PFSK-1 (cell line): Measurements from ENCODE around the gene ARHGEF3.

Experiments
- FOXP2 ChIP-seq: optimal IDR thresholded peaks from 2 replicates; pipeline ENCODE3; 2011; ENCODE audit warnings: borderline replicate concordance, control low read depth, inconsistent platforms; ENCODE audit not compliant: insufficient read depth; ENCODE audit errors: extremely low read length, extremely low read depth
- POLR2AphosphoS5 ChIP-seq: IDR thresholded peaks from 2 replicates; pipeline ENCODE4 v1.6.1; 2012; ENCODE audit warnings: low read depth, mild to moderate bottlenecking, control low read depth, low read length, moderate library complexity
- REST ChIP-seq, 2 experiments: IDR thresholded peaks; 2 replicates each; pipeline versions ENCODE4 v1.6.1 to v1.8.0; 2011 to 2012; ENCODE audit warnings: low read depth in 2 of 2, low read length in 2 of 2, control low read depth in 1 of 2, inconsistent platforms in 1 of 2, mild to moderate bottlenecking in 1 of 2, moderate library complexity in 1 of 2; ENCODE audit not compliant: insufficient read depth in 1 of 2
- SIN3A ChIP-seq: IDR thresholded peaks from 2 replicates; pipeline ENCODE4 v1.6.1; 2012; ENCODE audit warnings: mild to moderate bottlenecking, low read length, moderate library complexity, borderline replicate concordance; ENCODE audit not compliant: insufficient read depth
- TAF1 ChIP-seq: IDR thresholded peaks from 2 replicates; pipeline ENCODE4 v1.6.1; 2012; ENCODE audit warnings: low read length, control low read depth, borderline replicate concordance; ENCODE audit not compliant: insufficient read depth

ARHGEF3 gene

GRCh38 chr3:56764904-56765547, 36.7 kb downstream of the ARHGEF3 start:
- TF ChIP-seq REST (IDR thresholded peaks at IDR 0.05; ENCODE audit: insufficient read depth in 1 of 2, low read depth in 2 of 2, low read length in 2 of 2) (no peak), FOXP2 (no peak), SIN3A (no peak), TAF1 (no peak), POLR2AphosphoS5 (no peak)

GRCh38 chr3:56764184-56764583, 37.6 kb downstream of the ARHGEF3 start:
- TF ChIP-seq SIN3A (no peak), FOXP2 (no peak), REST (IDR thresholded peaks at IDR 0.05; ENCODE audit: insufficient read depth in 1 of 2, low read depth in 2 of 2, low read length in 2 of 2) (no peak), POLR2AphosphoS5 (no peak), TAF1 (no peak)

GRCh38 chr3:56763233-56763632, 38.5 kb downstream of the ARHGEF3 start:
- no peak for TF ChIP-seq POLR2AphosphoS5
- TF ChIP-seq REST (IDR thresholded peaks at IDR 0.05; ENCODE audit: insufficient read depth in 1 of 2, low read depth in 2 of 2, low read length in 2 of 2) = no peak
- TF ChIP-seq SIN3A = no peak
- no peak for TF ChIP-seq FOXP2
- no peak for TF ChIP-seq TAF1

GRCh38 chr3:56762718-56763117, 39.0 kb downstream of the ARHGEF3 start:
- TF ChIP-seq SIN3A (no peak), TAF1 (no peak), POLR2AphosphoS5 (no peak), REST (IDR thresholded peaks at IDR 0.05; ENCODE audit: insufficient read depth in 1 of 2, low read depth in 2 of 2, low read length in 2 of 2) (no peak), FOXP2 (no peak)

GRCh38 chr3:56761887-56762651, 39.7 kb downstream of the ARHGEF3 start:
- TF ChIP-seq FOXP2 = no peak
- no peak for TF ChIP-seq SIN3A
- TF ChIP-seq REST (IDR thresholded peaks at IDR 0.05; ENCODE audit: insufficient read depth in 1 of 2, low read depth in 2 of 2, low read length in 2 of 2) = no peak
- no peak for TF ChIP-seq POLR2AphosphoS5
- TF ChIP-seq TAF1 = no peak
